GM12878 (cell line): Measurements from ENCODE around the gene MYO9B. TPM values are rescaled to one million over a fixed set of nuclear protein-coding genes. Genes with fewer than 3 reads are reported as not detected.

Experiments used
- ATAC-seq: fragments of 200-7000 bp; cut with Tn5 transposase; 3 replicates; pipeline ENCODE4 v1.9.1; 2020; ENCODE audit warnings: mild to moderate bottlenecking, moderate library complexity
- BruUV-seq: library from RNA; stranded (reverse); fragments of 400-500 nt; replicated peaks from 2 replicates; lab custom pipeline; 2021; lab: Mats Ljungman, UMichigan
- CTCF ChIA-PET: fragments of 300-600 bp; sonication (Branson Sonifier 250); formaldehyde crosslinking; extraction: SDS; loops from one replicate; lab custom pipeline; 2021; ENCODE audit warnings: inconsistent platforms; lab: Yijun Ruan, JAX
- POLR2A ChIA-PET: fragments of 350-600 bp; formaldehyde crosslinking; extraction: SDS; loops from one replicate; lab custom pipeline; 2021; ENCODE audit warnings: inconsistent platforms; lab: Charles Lee
- RAD21 ChIA-PET: fragments of 300-600 bp; sonication (Branson Sonifier 250); formaldehyde crosslinking; loops from one replicate; lab custom pipeline; 2023; ENCODE audit warnings: antibody characterized with exemption; ENCODE audit not compliant: unreplicated experiment; lab: Charles Lee
- SMC1A ChIA-PET: fragments of 300-600 bp; sonication (Branson Sonifier 250); formaldehyde crosslinking; loops from one replicate; lab custom pipeline; 2023; ENCODE audit not compliant: unreplicated experiment, uncharacterized antibody; lab: Charles Lee
- DNase-seq: peaks from one replicate; pipeline ENCODE4 v3.0.0-alpha.2; 2011; ENCODE audit warnings: low read depth, low spot score
- FAIRE-seq: peaks from 3 replicates; lab custom pipeline; 2011; peaks lifted over from hg19 to GRCh38; lab: Jason Lieb, UNC
- H2AFZ ChIP-seq: 2 replicates; pipeline ENCODE4 v1.6.0; 2011; ENCODE audit warnings: low read depth, low read length, control low read depth; ENCODE audit not compliant: control insufficient read depth
- H3K27ac ChIP-seq: 2 replicates; pipeline ENCODE4 v1.5.1; 2011; ENCODE audit warnings: control low read depth; ENCODE audit not compliant: control insufficient read depth, insufficient read depth
- H3K27me3 ChIP-seq, 2 experiments: replicated peaks in 1 of 2; 2 replicates each; pipeline versions ENCODE4 v1.6.0 to v1.6.1; 2011; ENCODE audit warnings: low read length in 1 of 2; ENCODE audit not compliant: control insufficient read depth in 2 of 2, insufficient read depth in 2 of 2
- H3K36me3 ChIP-seq, 2 experiments: 2 replicates each; pipeline ENCODE4 v1.5.1; 2011; ENCODE audit warnings: low read length in 1 of 2; ENCODE audit not compliant: control insufficient read depth in 2 of 2, insufficient read depth in 2 of 2
- H3K4me1 ChIP-seq: 2 replicates; pipeline ENCODE4 v1.6.1; 2011; ENCODE audit warnings: mild to moderate bottlenecking, low read length, moderate library complexity, mixed read lengths; ENCODE audit not compliant: control insufficient read depth, insufficient read depth
- H3K4me2 ChIP-seq: 2 replicates; pipeline ENCODE4 v1.6.0; 2011; ENCODE audit warnings: control low read depth; ENCODE audit not compliant: control insufficient read depth, insufficient read depth
- H3K4me3 ChIP-seq: fragments of 200-600 bp; sonication (generic); 2 replicates; pipeline ENCODE4 v1.5.1; 2016
- H3K79me2 ChIP-seq: 2 replicates; pipeline ENCODE4 v1.6.0; 2011; ENCODE audit warnings: low read length; ENCODE audit not compliant: control insufficient read depth, insufficient read depth
- H3K9ac ChIP-seq: 2 replicates; pipeline ENCODE4 v1.8.0; 2011; ENCODE audit warnings: low read length, control low read depth, mixed read lengths; ENCODE audit not compliant: control insufficient read depth, insufficient read depth
- H3K9me3 ChIP-seq: replicated peaks from 3 replicates; pipeline ENCODE4 v1.5.1; 2011; ENCODE audit warnings: mild to moderate bottlenecking, low read length; ENCODE audit not compliant: control insufficient read depth, insufficient read depth
- H4K20me1 ChIP-seq: 2 replicates; pipeline ENCODE4 v1.6.0; 2011; ENCODE audit not compliant: control insufficient read depth, insufficient read depth
- EGR1 ChIP-seq, 2 experiments: IDR thresholded peaks; 1 replicate in 1 of 2; 2 replicates in 1 of 2; pipeline ENCODE4 v1.6.1; 2011 to 2012; ENCODE audit warnings: low read depth in 2 of 2, low read length in 2 of 2, borderline replicate concordance in 1 of 2, mild to moderate bottlenecking in 1 of 2, moderate library complexity in 1 of 2
- JUND ChIP-seq: IDR thresholded peaks from 2 replicates; pipeline ENCODE4 v1.6.1; 2012; ENCODE audit warnings: low read depth, mild to moderate bottlenecking, low read length, improper control_type of control experiment, moderate library complexity
- MAX ChIP-seq: IDR thresholded peaks from 2 replicates; pipeline ENCODE4 v1.6.1; 2012; ENCODE audit warnings: low read depth, low read length, improper control_type of control experiment
- MXI1 ChIP-seq: fragments of 150-350 bp; IDR thresholded peaks from 2 replicates; pipeline ENCODE4 v1.6.1; 2011; ENCODE audit warnings: low read depth, mild to moderate bottlenecking, inconsistent platforms, low read length, improper control_type of control experiment
- SREBF1 ChIP-seq: IDR thresholded peaks from 2 replicates; pipeline ENCODE4 v1.6.1; 2012; ENCODE audit warnings: mild to moderate bottlenecking, low read length
- TCF12 ChIP-seq: IDR thresholded peaks from 2 replicates; pipeline ENCODE4 v1.6.1; 2011; ENCODE audit warnings: low read depth, mild to moderate bottlenecking, low read length
- WGBS: methylation state at CpG from one replicate; pipeline ENCODE4 v1.1.6; 2016; ENCODE audit warnings: low lambda C conversion rate; ENCODE audit not compliant: insufficient replicate concordance, insufficient coverage; ENCODE audit errors: missing lambda C conversion rate; 5-methylcytosine and 5-hydroxymethylcytosine counted together
- in situ Hi-C: fragments of 300-500 bp; cut with MboI; formaldehyde crosslinking; loops from 9 replicates; pipeline ENCODE4 v1.14.3; 2018; ENCODE audit warnings: mixed read lengths
- intact Hi-C: fragments of 100-400 bp; cut with micrococcal nuclease; formaldehyde crosslinking; loops from one replicate; pipeline ENCODE4 v1.14.2; 2022; ENCODE audit not compliant: unreplicated experiment
- polyA plus RNA-seq, 11 experiments: library from polyadenylated mRNA; depleted of rRNA in 4 of 11; unstranded in 6 of 11; stranded (reverse) in 5 of 11; fragments of >200 nt; fragmentation: Nextera tagmentation in 4 of 11; fragmentation: Illumina TruSeq in 1 of 11; extraction: Ambion mirVana in 4 of 11; extraction: Trizol in 1 of 11; gene quantifications; 1 replicate in 1 of 11; 2 replicates in 10 of 11; pipeline versions ENCODE4 v1.2.1 to v1.2.3, GENCODE V29; 2011 to 2016; ENCODE audit warnings: inconsistent platforms in 2 of 11, missing spikeins in 2 of 11, low read depth in 1 of 11
- total RNA-seq, 4 experiments: library from RNA; depleted of rRNA in 3 of 4; stranded (reverse); fragments of >200 nt in 3 of 4; fragmentation: Illumina TruSeq in 1 of 4; extraction: Trizol in 1 of 4; gene quantifications; 2 replicates each; pipeline versions ENCODE4 v1.2.1 to v1.2.3, GENCODE V29; 2013 to 2021
- TF ChIP-seq, protein P1 (sequence below): fragments of 450-650 bp; IDR thresholded peaks from 2 replicates; pipeline ENCODE4 v1.6.1; 2017; ENCODE audit warnings: mild to moderate bottlenecking, moderate library complexity

Gene MYO9B
- total and polyA plus RNA-seq, 10 of the 15 experiments (the other 5 are each of a cell fraction or from before 2014, with no cell fraction given), result 5.4 to 165 (median 45.8) TPM

DNA sequence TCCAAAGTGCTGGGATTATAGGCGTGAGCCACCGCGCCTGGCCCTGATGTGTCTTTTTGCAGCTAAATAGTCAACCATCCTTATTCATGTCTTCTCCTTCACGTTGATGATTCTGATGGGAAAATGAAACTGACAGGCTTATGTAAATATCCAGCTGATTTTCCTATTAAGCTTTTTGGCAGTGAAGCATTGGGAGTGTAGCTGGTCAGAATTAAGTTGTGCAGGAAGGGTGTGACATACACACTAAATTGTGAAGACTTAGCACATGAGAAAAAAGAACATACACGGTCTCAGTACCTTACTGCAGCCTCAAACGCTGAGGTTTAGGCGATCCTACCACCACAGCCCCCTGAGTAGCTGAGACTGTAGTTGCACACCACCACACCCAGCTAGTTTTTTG is 89.1 kb downstream of the MYO9B start:
- FAIRE-seq, result no peak
- TSS peak; percentile 28 for BruUV-seq
- H3K4me2 ChIP-seq, result no peak overlapping the region
- DNase-seq, result no peak
- H3K4me1 ChIP-seq, result no peaks in the 10 kb centered on the region
- intact Hi-C loops (no loop called here), in situ Hi-C loops (no loop called here)
- no peak overlapping the region for H3K9ac ChIP-seq
- CTCF ChIA-PET, result interaction anchor here (0.8 kb wide), 2 partner anchors 41 to 118 kb away, joined by 3 read pairs; no protein-coding TSS in a partner anchor
- TF ChIP-seq TCF12, result no peak
- no peak for TF ChIP-seq MAX
- TF ChIP-seq JUND, result no peak
- TF ChIP-seq, protein P1, sequence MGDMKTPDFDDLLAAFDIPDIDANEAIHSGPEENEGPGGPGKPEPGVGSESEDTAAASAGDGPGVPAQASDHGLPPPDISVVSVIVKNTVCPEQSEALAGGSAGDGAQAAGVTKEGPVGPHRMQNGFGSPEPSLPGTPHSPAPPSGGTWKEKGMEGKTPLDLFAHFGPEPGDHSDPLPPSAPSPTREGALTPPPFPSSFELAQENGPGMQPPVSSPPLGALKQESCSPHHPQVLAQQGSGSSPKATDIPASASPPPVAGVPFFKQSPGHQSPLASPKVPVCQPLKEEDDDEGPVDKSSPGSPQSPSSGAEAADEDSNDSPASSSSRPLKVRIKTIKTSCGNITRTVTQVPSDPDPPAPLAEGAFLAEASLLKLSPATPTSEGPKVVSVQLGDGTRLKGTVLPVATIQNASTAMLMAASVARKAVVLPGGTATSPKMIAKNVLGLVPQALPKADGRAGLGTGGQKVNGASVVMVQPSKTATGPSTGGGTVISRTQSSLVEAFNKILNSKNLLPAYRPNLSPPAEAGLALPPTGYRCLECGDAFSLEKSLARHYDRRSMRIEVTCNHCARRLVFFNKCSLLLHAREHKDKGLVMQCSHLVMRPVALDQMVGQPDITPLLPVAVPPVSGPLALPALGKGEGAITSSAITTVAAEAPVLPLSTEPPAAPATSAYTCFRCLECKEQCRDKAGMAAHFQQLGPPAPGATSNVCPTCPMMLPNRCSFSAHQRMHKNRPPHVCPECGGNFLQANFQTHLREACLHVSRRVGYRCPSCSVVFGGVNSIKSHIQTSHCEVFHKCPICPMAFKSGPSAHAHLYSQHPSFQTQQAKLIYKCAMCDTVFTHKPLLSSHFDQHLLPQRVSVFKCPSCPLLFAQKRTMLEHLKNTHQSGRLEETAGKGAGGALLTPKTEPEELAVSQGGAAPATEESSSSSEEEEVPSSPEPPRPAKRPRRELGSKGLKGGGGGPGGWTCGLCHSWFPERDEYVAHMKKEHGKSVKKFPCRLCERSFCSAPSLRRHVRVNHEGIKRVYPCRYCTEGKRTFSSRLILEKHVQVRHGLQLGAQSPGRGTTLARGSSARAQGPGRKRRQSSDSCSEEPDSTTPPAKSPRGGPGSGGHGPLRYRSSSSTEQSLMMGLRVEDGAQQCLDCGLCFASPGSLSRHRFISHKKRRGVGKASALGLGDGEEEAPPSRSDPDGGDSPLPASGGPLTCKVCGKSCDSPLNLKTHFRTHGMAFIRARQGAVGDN, result no peak
- no peak for TF ChIP-seq EGR1 (IDR thresholded peaks at IDR 0.05; ENCODE audit: borderline replicate concordance in 1 of 2, low read depth in 2 of 2, low read length in 2 of 2)
- TF ChIP-seq MXI1, result no peak
- TF ChIP-seq SREBF1, result no peak
- no peaks in the 10 kb centered on the region; the same call in 1 of the 3 replicates for H3K9me3 ChIP-seq
- H2AFZ ChIP-seq, result no peak overlapping the region
- SMC1A ChIA-PET, result interaction anchor here (0.8 to 1.0 kb wide), 2 partner anchors 71 to 74 kb away, joined by 3 to 5 read pairs; no protein-coding TSS in a partner anchor
- RAD21 ChIA-PET, result interaction anchor here (0.8 kb wide), 1 partner anchor 56 kb away, joined by 3 read pairs; no protein-coding TSS in a partner anchor
- H3K27ac ChIP-seq, result no peak overlapping the region
- H3K79me2 ChIP-seq, result no peaks in the 10 kb centered on the region
- no peak overlapping the region for H3K4me3 ChIP-seq
- H3K27me3 ChIP-seq, result no peaks in the 10 kb centered on the region
- no peaks in the 10 kb centered on the region for H4K20me1 ChIP-seq
- POLR2A ChIA-PET, result interaction anchor here (0.6 to 1.0 kb wide), 2 partner anchors 39 to 57 kb away, joined by 4 to 8 read pairs; no protein-coding TSS in a partner anchor
- no peak for ATAC-seq
- H3K36me3 ChIP-seq, result peaks cover 18 to 62% of the 10 kb centered on the region in 2 experiments
- WGBS, result 74% methylated on average over 7 of the region's 7 CpGs
